Measurements from ENCODE around the gene GPR158.

GPR158 gene

DNA sequence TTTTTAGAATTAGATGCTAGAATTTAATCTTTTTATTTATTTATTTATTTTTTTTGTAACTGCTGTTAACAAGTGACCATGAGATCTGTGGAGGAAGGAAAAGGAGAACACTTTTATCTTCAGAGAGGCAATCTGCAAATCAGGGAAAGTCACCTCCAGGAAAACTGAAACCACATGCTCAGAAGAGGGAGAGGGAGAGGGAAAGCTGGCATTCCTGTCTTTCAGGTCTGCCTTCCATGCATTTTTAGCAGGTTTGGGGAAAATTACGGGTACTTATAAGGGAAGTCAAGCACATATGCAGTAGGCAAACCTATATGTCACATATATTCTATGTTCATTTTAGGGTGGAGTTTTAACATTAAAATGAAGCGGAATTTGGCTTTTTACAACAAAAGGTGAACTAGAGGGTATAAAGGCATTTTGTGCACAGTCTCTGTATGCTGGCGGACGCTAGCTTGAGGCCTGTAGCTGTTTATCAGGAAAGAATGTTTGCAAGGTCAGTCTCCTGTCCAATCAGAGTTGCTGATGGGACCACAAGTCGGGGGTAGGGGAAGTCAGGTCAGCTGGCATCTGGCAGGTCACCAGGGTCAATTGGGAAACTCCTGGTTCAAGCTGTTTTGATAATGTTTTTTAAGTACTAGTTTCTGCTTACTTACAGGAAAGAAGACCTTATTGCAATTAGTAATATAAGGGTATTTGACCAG is 333.5 kb downstream of the GPR158 start:
- Histone ChIP-seq H3K27me3 (no peaks in the 10 kb centered on the region), H3K9me3 (no peaks in the 10 kb centered on the region), H3K4me1 (no peaks in the 10 kb centered on the region), H3K27ac (no peak overlapping the region), H3K36me3 (no peaks in the 10 kb centered on the region), H3K4me3 (no peak overlapping the region)
- TF ChIP-seq, protein P1, sequence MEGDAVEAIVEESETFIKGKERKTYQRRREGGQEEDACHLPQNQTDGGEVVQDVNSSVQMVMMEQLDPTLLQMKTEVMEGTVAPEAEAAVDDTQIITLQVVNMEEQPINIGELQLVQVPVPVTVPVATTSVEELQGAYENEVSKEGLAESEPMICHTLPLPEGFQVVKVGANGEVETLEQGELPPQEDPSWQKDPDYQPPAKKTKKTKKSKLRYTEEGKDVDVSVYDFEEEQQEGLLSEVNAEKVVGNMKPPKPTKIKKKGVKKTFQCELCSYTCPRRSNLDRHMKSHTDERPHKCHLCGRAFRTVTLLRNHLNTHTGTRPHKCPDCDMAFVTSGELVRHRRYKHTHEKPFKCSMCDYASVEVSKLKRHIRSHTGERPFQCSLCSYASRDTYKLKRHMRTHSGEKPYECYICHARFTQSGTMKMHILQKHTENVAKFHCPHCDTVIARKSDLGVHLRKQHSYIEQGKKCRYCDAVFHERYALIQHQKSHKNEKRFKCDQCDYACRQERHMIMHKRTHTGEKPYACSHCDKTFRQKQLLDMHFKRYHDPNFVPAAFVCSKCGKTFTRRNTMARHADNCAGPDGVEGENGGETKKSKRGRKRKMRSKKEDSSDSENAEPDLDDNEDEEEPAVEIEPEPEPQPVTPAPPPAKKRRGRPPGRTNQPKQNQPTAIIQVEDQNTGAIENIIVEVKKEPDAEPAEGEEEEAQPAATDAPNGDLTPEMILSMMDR (IDR thresholded peaks at IDR 0.05): no peak
- DNase-seq: no peak
- intact Hi-C loops (cut with DNase I; ENCODE audit: low total_unique reads): no loop called here

DNA sequence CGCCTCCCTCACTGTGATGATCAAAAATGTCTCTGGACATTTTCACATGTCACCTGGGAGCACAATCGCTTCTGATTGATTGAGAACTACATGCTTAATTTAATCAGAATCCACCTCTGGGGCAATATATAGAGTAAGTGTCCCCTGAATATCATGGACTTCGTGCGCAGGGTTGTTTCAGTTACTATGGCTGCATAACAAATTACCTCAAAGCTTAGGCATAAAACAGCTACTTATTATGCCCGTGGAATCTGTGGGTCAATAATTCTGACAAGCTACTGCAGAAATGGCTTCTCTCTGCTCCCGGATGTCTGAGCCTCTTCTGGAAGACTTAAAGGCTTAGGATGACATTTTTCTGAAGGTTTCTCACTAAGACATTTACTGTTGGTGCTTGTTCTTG is 334.4 kb downstream of the GPR158 start:
- H3K27me3 ChIP-seq: no peaks in the 10 kb centered on the region
- no peaks in the 10 kb centered on the region for H3K9me3 ChIP-seq
- H3K4me1 ChIP-seq: no peaks in the 10 kb centered on the region
- H3K27ac ChIP-seq: no peak overlapping the region
- TF ChIP-seq, protein P1 (IDR thresholded peaks at IDR 0.05): no peak
- no peaks in the 10 kb centered on the region for H3K36me3 ChIP-seq
- intact Hi-C loops (cut with DNase I; ENCODE audit: low total_unique reads): no loop called here
- no peak for DNase-seq
- no peak overlapping the region for H3K4me3 ChIP-seq

DNA sequence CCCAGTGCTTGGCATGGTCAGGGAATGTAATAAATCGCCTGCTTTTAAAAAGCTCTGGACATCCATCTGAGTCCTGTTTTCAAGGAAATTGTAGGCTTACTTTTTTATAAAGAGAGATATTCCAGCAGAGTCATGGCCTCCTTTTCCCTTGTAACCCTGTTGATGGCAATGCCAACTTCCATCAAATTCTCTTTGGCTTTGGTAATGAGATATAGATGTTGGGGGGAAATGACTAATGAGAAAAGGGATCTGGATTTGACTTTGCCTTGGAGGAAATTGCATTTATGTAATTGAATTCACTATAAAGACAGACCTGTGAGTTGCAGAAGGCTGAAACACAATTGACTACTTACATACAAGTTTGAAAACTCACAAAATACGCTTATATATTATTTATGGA is 347.5 kb downstream of the GPR158 start:
- no peaks in the 10 kb centered on the region for H3K36me3 ChIP-seq
- TF ChIP-seq, protein P1 (IDR thresholded peaks at IDR 0.05): no peak

DNA sequence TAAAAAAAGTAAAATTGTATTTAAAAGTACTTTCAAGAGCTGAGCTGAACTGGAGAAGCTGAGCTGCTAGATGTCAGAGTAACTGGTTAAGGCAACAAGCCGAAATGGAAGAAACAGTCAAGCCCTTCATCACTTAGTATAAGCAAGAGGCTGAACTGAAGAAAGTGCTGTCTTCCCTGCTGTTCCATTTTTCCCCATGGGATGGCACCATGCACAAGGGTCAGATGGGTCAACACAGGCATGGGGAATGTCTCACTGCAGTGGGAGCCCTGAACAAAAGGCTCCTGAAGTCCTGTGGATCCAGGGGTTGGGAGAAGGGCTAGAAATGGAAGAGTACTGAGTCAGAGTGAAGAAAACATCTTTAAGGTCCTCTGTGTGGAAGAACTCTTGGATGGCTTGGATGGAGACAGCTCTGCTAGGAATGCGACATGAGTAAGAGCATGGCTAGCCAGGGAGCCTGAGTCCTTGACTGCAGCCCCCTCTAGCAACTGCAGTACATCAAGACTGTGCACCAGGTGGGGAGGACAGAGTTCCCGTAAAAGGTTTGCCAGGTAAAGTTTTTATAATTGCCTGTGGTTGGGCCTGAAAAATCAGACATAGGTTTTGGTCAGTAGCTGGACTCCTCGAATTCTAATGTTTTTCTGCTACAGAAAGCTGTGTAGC is 348.3 kb downstream of the GPR158 start:
- Histone ChIP-seq H3K9me3 (no peaks in the 10 kb centered on the region), H3K27ac (no peak overlapping the region), H3K27me3 (no peaks in the 10 kb centered on the region), H3K4me1 (no peaks in the 10 kb centered on the region), H3K4me3 (no peak overlapping the region), H3K36me3 (no peaks in the 10 kb centered on the region)
- intact Hi-C loops (cut with DNase I; ENCODE audit: low total_unique reads): no loop called here
- no peak for DNase-seq
- TF ChIP-seq, protein P1 (IDR thresholded peaks at IDR 0.05): no peak

More for the DNA sequence above, 347.5 kb downstream of the GPR158 start:
- Histone ChIP-seq H3K4me3 (no peak overlapping the region), H3K4me1 (no peaks in the 10 kb centered on the region), H3K27me3 (no peaks in the 10 kb centered on the region), H3K9me3 (no peaks in the 10 kb centered on the region), H3K27ac (no peak overlapping the region)
- intact Hi-C loops (cut with DNase I; ENCODE audit: low total_unique reads): no loop called here
- DNase-seq: no peak

DNA sequence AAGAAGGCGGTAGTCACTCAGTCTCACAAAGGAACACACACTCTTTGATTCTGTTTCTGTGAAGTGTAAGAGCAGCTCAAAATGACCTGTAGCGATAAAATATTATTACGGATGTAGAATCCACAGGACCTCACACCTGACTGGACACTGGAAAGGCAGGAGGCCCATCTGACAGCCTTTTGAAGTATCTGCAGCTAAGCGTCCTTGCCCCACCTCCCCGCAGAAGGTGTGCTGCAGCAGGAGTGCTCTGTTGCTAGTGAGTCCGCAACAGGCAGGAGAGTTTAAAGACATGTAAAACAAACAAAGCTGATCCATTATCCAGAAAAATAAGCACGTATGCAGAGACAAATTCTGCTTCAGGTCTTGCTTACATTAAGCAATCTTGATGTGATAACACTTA is 355.5 kb downstream of the GPR158 start:
- no peaks in the 10 kb centered on the region for H3K36me3 ChIP-seq
- DNase-seq: no peak
- H3K27ac ChIP-seq: no peak overlapping the region
- TF ChIP-seq, protein P1 (IDR thresholded peaks at IDR 0.05): no peak
- H3K4me3 ChIP-seq: no peak overlapping the region
- no peaks in the 10 kb centered on the region for H3K9me3 ChIP-seq
- H3K27me3 ChIP-seq: no peaks in the 10 kb centered on the region
- intact Hi-C loops (cut with DNase I; ENCODE audit: low total_unique reads): no loop called here
- H3K4me1 ChIP-seq: no peaks in the 10 kb centered on the region
